GM12878 (cell line): ENCODE data around the gene SLC41A1. TPM values are rescaled to one million over a fixed set of nuclear protein-coding genes. Genes with fewer than 3 reads are reported as not detected.

Source experiments
- BRCA1 ChIP-seq: IDR thresholded peaks from 2 replicates; pipeline ENCODE4 v1.6.1; 2011; ENCODE audit warnings: low read depth, low read length, improper control_type of control experiment
- CBFB ChIP-seq: IDR thresholded peaks from 2 replicates; pipeline ENCODE4 v1.6.1; 2016; ENCODE audit warnings: antibody characterized with exemption, low read depth
- CREB1 ChIP-seq: IDR thresholded peaks from 2 replicates; pipeline ENCODE4 v1.6.1; 2012; ENCODE audit warnings: low read depth, mild to moderate bottlenecking, inconsistent platforms
- CUX1 ChIP-seq: IDR thresholded peaks from 2 replicates; pipeline ENCODE4 v1.6.1; 2012; ENCODE audit warnings: improper control_type of control experiment, low read depth, low read length; ENCODE audit not compliant: insufficient replicate concordance
- E4F1 ChIP-seq: fragments of 450-650 bp; IDR thresholded peaks from 2 replicates; pipeline ENCODE4 v1.6.1; 2018; ENCODE audit warnings: borderline replicate concordance, mild to moderate bottlenecking; ENCODE audit not compliant: partially characterized antibody
- EED ChIP-seq: sonication (generic); IDR thresholded peaks from 2 replicates; pipeline ENCODE4 v1.6.1; 2016; ENCODE audit warnings: antibody characterized with exemption, low read depth
- EZH2 ChIP-seq: IDR thresholded peaks from 2 replicates; pipeline ENCODE4 v1.6.1; 2012; ENCODE audit warnings: low read depth, mild to moderate bottlenecking, control low read depth, inconsistent platforms, low read length, borderline replicate concordance; ENCODE audit not compliant: control insufficient read depth
- KAT2A ChIP-seq: conservative IDR thresholded peaks from 2 replicates; pipeline ENCODE4 v1.6.1; 2011; ENCODE audit warnings: low read depth, low read length; ENCODE audit not compliant: control insufficient read depth
- NBN ChIP-seq: fragments of 450-650 bp; IDR thresholded peaks from 2 replicates; pipeline ENCODE4 v1.6.1; 2016
- PAX5 ChIP-seq: IDR thresholded peaks from 2 replicates; pipeline ENCODE4 v1.6.1; 2011; ENCODE audit warnings: low read depth, low read length, borderline replicate concordance
- POU2F2 ChIP-seq: IDR thresholded peaks from 3 replicates; pipeline ENCODE4 v1.6.1; 2011; ENCODE audit warnings: low read depth, mild to moderate bottlenecking, low read length, borderline replicate concordance
- RAD21 ChIP-seq: IDR thresholded peaks from 2 replicates; pipeline ENCODE4 v1.6.1; 2011; ENCODE audit warnings: mild to moderate bottlenecking, low read depth, low read length, moderate library complexity; ENCODE audit not compliant: insufficient read depth
- SIN3A ChIP-seq: IDR thresholded peaks from 2 replicates; pipeline ENCODE4 v1.6.1; 2012; ENCODE audit warnings: low read depth, low read length, improper control_type of control experiment
- SIX5 ChIP-seq: IDR thresholded peaks from 2 replicates; pipeline ENCODE4 v1.6.1; 2011; ENCODE audit warnings: mild to moderate bottlenecking, low read depth, low read length, moderate library complexity; ENCODE audit not compliant: severe bottlenecking
- SPI1 ChIP-seq: IDR thresholded peaks from 2 replicates; pipeline ENCODE4 v1.6.1; 2011; ENCODE audit warnings: low read depth, mild to moderate bottlenecking, low read length, moderate library complexity, borderline replicate concordance; ENCODE audit not compliant: insufficient read depth
- ZBTB40 ChIP-seq: fragments of 450-650 bp; IDR thresholded peaks from 2 replicates; pipeline ENCODE4 v1.6.1; 2016; ENCODE audit warnings: mild to moderate bottlenecking, moderate library complexity, borderline replicate concordance
- ZNF24 ChIP-seq: fragments of 450-650 bp; IDR thresholded peaks from 2 replicates; pipeline ENCODE4 v1.6.1; 2017; ENCODE audit warnings: antibody characterized with exemption, mild to moderate bottlenecking
- polyA plus RNA-seq, 11 experiments: library from polyadenylated mRNA; depleted of rRNA in 4 of 11; unstranded in 6 of 11; stranded (reverse) in 5 of 11; fragments of >200 nt; fragmentation: Nextera tagmentation in 4 of 11; fragmentation: Illumina TruSeq in 1 of 11; extraction: Ambion mirVana in 4 of 11; extraction: Trizol in 1 of 11; gene quantifications; 1 replicate in 1 of 11; 2 replicates in 10 of 11; pipeline versions ENCODE4 v1.2.1 to v1.2.3, GENCODE V29; 2011 to 2016; ENCODE audit warnings: inconsistent platforms in 2 of 11, missing spikeins in 2 of 11, low read depth in 1 of 11
- total RNA-seq, 4 experiments: library from RNA; depleted of rRNA in 3 of 4; stranded (reverse); fragments of >200 nt in 3 of 4; fragmentation: Illumina TruSeq in 1 of 4; extraction: Trizol in 1 of 4; gene quantifications; 2 replicates each; pipeline versions ENCODE4 v1.2.1 to v1.2.3, GENCODE V29; 2013 to 2021

Gene SLC41A1
- total and polyA plus RNA-seq, 10 of the 15 experiments (the other 5 are each of a cell fraction or from before 2014, with no cell fraction given) = 0.13 to 11.3 (median 0.42) TPM

- no peak for TF ChIP-seq EZH2
- TF ChIP-seq BRCA1 = no peak
- no peak for TF ChIP-seq RAD21
- TF ChIP-seq PAX5 = 0 out of 2 replicates have a peak, but pooled peaks have one; percentile 19
- no peak for TF ChIP-seq KAT2A
- TF ChIP-seq ZNF24 = 0 out of 2 replicates have a peak, but pooled peaks have one; percentile 37
- TF ChIP-seq CBFB = peak; percentile 66; the same call in 1 of the 2 replicates
- peak; percentile 82; the same call in 1 of the 2 replicates for TF ChIP-seq ZBTB40
- TF ChIP-seq SIN3A = no peak
- no peak for TF ChIP-seq CUX1
- TF ChIP-seq CREB1 = peak; percentile 92
- no peak for TF ChIP-seq SIX5
- TF ChIP-seq NBN = peak; percentile 93
- TF ChIP-seq SPI1 = no peak
- TF ChIP-seq POU2F2 = no peak; the same call in 1 of the 3 replicates
- no peak for TF ChIP-seq EED
- TF ChIP-seq E4F1 = peak; percentile 66
Measured at GRCh38 chr1:205750138-205751035, 62.6 kb downstream of the SLC41A1 start, which contains the start of gene NUCKS1 (continued).
